CD4-positive, CD25-positive, alpha-beta regulatory T cell (primary cell): Measurements from ENCODE around the gene RASL11A. TPM values are rescaled to one million over a fixed set of nuclear protein-coding genes. Genes with fewer than 3 reads are reported as not detected.

ENCODE experiments used
- ATAC-seq, 2 donors: fragments of 150-1000 bp; cut with Tn5 transposase; one replicate each; pipeline ENCODE4 v1.10.0; 2021; ENCODE audit warnings: low read depth in 2 of 2, moderate number of reproducible peaks in 2 of 2, moderate library complexity in 1 of 2
- DNase-seq, 3 donors: peaks; one replicate each; pipeline versions ENCODE4 v3.0.0 to v3.0.0-alpha.2; 2012 to 2022; ENCODE audit warnings: mixed read lengths in 1 of 3
- H3K27ac ChIP-seq: one replicate; pipeline ENCODE4 v1.7.0; 2013; ENCODE audit warnings: mild to moderate bottlenecking, low read length; ENCODE audit not compliant: insufficient read depth, poor library complexity, severe bottlenecking
- H3K27me3 ChIP-seq: one replicate; pipeline ENCODE4 v1.7.0; 2013; ENCODE audit warnings: low read length; ENCODE audit not compliant: control insufficient read depth, insufficient read depth
- H3K36me3 ChIP-seq: one replicate; pipeline ENCODE4 v1.7.0; 2013; ENCODE audit warnings: mild to moderate bottlenecking, low read length, moderate library complexity; ENCODE audit not compliant: control insufficient read depth, insufficient read depth
- H3K4me1 ChIP-seq: 2 replicates; pipeline ENCODE4 v1.7.0; 2013; ENCODE audit warnings: mild to moderate bottlenecking, low read length; ENCODE audit not compliant: insufficient read depth, control insufficient read depth, poor library complexity, severe bottlenecking
- H3K4me3 ChIP-seq: one replicate; pipeline ENCODE4 v1.7.0; 2013; ENCODE audit warnings: low read depth, mild to moderate bottlenecking, low read length, moderate library complexity
- H3K9me3 ChIP-seq, 2 experiments: 1 replicate in 1 of 2; 2 replicates in 1 of 2; pipeline ENCODE4 v1.7.0; 2013; ENCODE audit warnings: low read length in 2 of 2, mild to moderate bottlenecking in 1 of 2, moderate library complexity in 1 of 2; ENCODE audit not compliant: control insufficient read depth in 2 of 2
- H3K27ac Mint-ChIP-seq, 3 donors: one replicate each; pipeline ENCODE4 v1.8.0; 2020 to 2022; ENCODE audit warnings: mild to moderate bottlenecking in 3 of 3, mixed read lengths in 3 of 3, moderate library complexity in 2 of 3
- H3K27me3 Mint-ChIP-seq: one replicate; pipeline ENCODE4 v1.8.0; 2022; ENCODE audit warnings: mild to moderate bottlenecking, mixed read lengths
- H3K36me3 Mint-ChIP-seq: one replicate; pipeline ENCODE4 v1.8.0; 2020; ENCODE audit warnings: mixed read lengths
- H3K4me1 Mint-ChIP-seq, 4 donors: one replicate each; pipeline ENCODE4 v1.8.0; 2020 to 2022; ENCODE audit warnings: mixed read lengths in 4 of 4, mild to moderate bottlenecking in 1 of 4
- H3K4me3 Mint-ChIP-seq, 4 donors: one replicate each; pipeline ENCODE4 v1.8.0; 2020 to 2022; ENCODE audit warnings: mild to moderate bottlenecking in 4 of 4, mixed read lengths in 4 of 4, moderate library complexity in 3 of 4
- H3K9me3 Mint-ChIP-seq, 7 donors: one replicate each; pipeline ENCODE4 v1.8.0; 2020 to 2022; ENCODE audit warnings: mixed read lengths in 7 of 7, mild to moderate bottlenecking in 3 of 7, moderate library complexity in 2 of 7
- polyA plus RNA-seq, 4 donors: library from polyadenylated mRNA; unstranded; fragments of 300-500 nt; fragmentation: Illumina TruSeq; gene quantifications; one replicate each; pipeline ENCODE4 v1.2.3, GENCODE V29; 2021
- total RNA-seq: library from RNA; stranded (reverse); gene quantifications from one replicate; pipeline ENCODE4 v1.2.3, GENCODE V29; 2022

RASL11A gene
- total and polyA plus RNA-seq, 5 donors from 2014 or later: 0.25 to 2.9 (median 0.55) TPM; not detected in 1

DNA sequence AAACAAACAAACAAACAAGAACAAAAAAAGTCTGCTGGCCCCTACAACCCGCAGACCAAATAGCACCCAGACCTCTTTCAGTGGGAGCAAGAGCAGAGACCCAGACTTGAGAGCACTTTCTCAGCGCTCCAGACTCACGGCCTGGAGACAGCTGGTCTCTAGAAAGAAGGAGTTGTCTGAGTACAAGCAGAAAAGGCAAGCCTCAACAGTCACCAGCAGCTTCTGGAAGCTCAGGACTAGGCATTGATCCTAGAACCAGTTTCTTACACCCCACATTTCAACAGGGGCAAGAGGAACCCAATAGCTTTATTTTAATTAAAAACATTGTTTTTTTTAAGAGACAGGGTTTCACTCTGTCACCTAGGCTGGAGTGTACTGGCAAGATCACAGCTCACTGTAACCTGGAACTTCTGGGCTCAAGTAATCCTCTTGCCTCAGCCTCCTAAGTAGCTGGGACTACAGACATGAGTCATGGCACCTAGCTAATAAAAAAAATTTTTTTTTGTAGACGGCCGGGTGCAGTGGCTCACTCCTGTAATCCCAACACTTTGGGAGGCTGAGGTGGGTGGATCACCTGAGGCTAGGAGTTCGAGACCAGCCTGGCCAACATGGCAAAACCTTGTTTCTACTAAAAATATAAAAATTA is 30.4 kb downstream of the RASL11A start:
- no peaks in the 10 kb centered on the region for H3K36me3 ChIP-seq
- H3K9me3 ChIP-seq: no peaks in the 10 kb centered on the region
- peaks cover 0 to 7% (median 1%) of the 10 kb centered on the region in 7 donors for H3K9me3 Mint-ChIP-seq
- ATAC-seq (no peak), DNase-seq (no peak)
- H3K27me3 Mint-ChIP-seq: peaks cover 18% of the 10 kb centered on the region
- H3K27ac ChIP-seq: no peak overlapping the region
- H3K27ac Mint-ChIP-seq: no peak overlapping the region
- H3K36me3 Mint-ChIP-seq: no peaks in the 10 kb centered on the region
- peaks cover 13% of the 10 kb centered on the region for H3K27me3 ChIP-seq
- H3K4me3 ChIP-seq: no peak overlapping the region
- no peaks in the 10 kb centered on the region for H3K4me1 ChIP-seq
- H3K4me1 Mint-ChIP-seq: peaks cover 6 to 10% (median 7%) of the 10 kb centered on the region in 4 donors
- H3K4me3 Mint-ChIP-seq: no peak overlapping the region

DNA sequence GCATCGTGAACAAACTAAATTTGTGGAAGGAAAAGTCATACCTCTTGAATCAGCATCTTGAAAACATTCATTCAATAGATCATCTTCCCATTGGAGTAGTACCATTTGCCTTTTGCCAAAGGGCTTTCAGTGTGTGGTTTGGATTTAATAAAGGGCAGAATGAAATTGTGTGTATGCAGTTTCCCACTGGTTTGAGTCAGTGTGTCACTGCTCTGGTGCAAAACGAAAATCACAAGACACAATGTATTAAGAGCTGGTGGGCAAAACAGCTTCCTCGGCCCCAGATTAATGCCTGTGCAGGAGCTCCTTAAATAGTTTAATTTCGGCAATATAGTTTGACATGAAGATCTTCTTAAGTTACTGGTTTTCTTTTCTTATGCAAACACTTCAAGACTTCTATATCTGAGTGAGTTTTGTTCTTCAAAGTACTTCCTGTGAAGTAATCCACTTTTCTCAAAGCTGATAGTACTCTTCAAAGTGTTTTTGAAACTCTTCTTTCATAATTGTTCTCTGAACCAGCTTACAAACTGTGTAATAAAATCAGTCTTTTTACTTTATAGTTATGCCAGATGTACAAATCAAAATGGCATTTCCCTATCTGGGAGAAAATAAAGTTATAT is 32.1 kb downstream of the RASL11A start:
- DNase-seq: peak in 2 of 3 donors; percentile 12 to 13

DNA sequence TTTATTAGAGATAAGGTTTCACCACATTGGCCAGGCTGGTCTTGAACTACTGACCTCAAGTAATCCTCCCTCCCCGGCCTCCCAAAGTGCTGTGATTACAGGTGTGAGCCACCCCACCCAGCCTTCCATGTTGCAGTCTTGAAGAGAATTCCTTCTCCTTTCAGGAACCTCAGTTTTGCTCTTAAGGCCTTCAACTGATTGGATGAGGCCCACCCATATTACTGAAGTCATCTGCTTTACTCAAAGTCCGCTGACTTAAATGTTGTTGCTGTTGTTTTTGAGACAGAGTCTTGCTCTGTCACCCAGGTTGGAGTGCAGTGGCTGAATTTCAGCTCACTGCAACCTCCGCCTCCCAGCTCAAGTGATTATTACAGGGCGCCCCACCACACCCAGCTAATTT is 33.5 kb downstream of the RASL11A start:
- ATAC-seq: no peak
- Histone ChIP-seq H3K27ac (no peak overlapping the region), H3K9me3 (no peaks in the 10 kb centered on the region), H3K4me1 (no peaks in the 10 kb centered on the region), H3K27me3 (peaks cover 11% of the 10 kb centered on the region), H3K4me3 (no peak overlapping the region), H3K36me3 (no peaks in the 10 kb centered on the region)
- Mint-ChIP-seq H3K36me3 (no peaks in the 10 kb centered on the region), H3K4me3 (no peak overlapping the region), H3K27me3 (peaks cover 12% of the 10 kb centered on the region), H3K4me1 (peaks cover 7 to 16% (median 11%) of the 10 kb centered on the region in 4 donors), H3K27ac (no peak overlapping the region), H3K9me3 (peaks cover 0 to 7% (median 0%) of the 10 kb centered on the region in 7 donors)
- DNase-seq: no peak

More for the DNA sequence above, 32.1 kb downstream of the RASL11A start:
- Histone ChIP-seq H3K36me3 (no peaks in the 10 kb centered on the region), H3K4me3 (no peak overlapping the region), H3K27ac (no peak overlapping the region), H3K27me3 (peaks cover 16% of the 10 kb centered on the region), H3K4me1 (no peaks in the 10 kb centered on the region), H3K9me3 (no peaks in the 10 kb centered on the region)
- ATAC-seq: no peak
- Mint-ChIP-seq H3K27ac (peak overlapping the region in 1 of 3 donors; percentile 12), H3K27me3 (peaks cover 17% of the 10 kb centered on the region), H3K4me1 (peaks cover 7 to 16% (median 11%) of the 10 kb centered on the region in 4 donors), H3K4me3 (no peak overlapping the region), H3K36me3 (no peaks in the 10 kb centered on the region), H3K9me3 (peaks cover 0 to 7% (median 0%) of the 10 kb centered on the region in 7 donors)

DNA sequence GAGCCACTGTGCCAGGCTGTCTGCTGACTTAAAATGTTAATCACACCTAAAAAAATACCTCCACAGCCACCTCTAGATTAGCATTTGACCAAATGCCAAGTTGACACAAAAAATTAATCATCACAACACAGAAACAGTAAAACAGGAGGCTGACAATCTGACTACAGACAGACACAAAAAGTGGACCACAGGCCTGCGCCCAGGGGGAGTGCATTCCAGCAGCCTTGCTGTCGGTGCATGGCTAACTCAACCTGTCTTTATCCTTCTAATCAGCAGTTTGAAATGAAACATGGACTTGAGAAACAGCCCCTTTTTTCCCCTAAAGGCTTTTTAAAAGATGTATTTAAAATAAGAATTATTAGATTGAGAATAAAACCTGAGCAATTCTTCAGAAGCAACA is 34.0 kb downstream of the RASL11A start:
- Mint-ChIP-seq H3K4me3 (no peak overlapping the region), H3K27ac (peak overlapping the region in 1 of 3 donors; percentile 56), H3K36me3 (no peaks in the 10 kb centered on the region), H3K27me3 (peaks cover 9% of the 10 kb centered on the region), H3K4me1 (peaks cover 7 to 19% (median 11%) of the 10 kb centered on the region in 4 donors), H3K9me3 (peaks cover 0 to 7% (median 0%) of the 10 kb centered on the region in 7 donors)
- H3K27me3 ChIP-seq: peaks cover 10% of the 10 kb centered on the region
- H3K4me1 ChIP-seq: no peaks in the 10 kb centered on the region
- no peak for ATAC-seq
- no peak for DNase-seq
- H3K4me3 ChIP-seq: no peak overlapping the region
- no peak overlapping the region for H3K27ac ChIP-seq
- H3K9me3 ChIP-seq: no peaks in the 10 kb centered on the region
- no peaks in the 10 kb centered on the region for H3K36me3 ChIP-seq

DNA sequence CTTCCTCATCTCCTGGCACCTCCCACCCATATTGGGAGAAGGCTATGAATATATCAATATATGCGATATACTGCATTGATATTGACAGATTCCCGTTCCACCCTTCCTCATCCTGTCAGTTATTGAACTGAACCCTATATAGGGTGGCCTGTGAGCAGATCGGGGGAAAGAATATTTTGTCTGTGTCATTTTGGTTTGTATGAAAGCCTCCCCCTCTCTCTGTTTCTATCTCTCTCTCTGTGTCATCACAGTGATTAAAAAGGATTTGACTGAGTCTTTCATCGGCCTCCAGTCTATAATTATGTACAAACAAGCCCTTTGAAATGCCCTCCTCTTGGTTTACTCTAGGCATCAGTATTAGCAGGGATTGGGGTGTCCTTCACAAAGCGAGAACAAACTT is 35.7 kb downstream of the RASL11A start:
- no peaks in the 10 kb centered on the region for H3K4me1 ChIP-seq
- peaks cover 7% of the 10 kb centered on the region for H3K27me3 ChIP-seq
- no peak for ATAC-seq
- Mint-ChIP-seq H3K9me3 (peaks cover 0 to 7% (median 0%) of the 10 kb centered on the region in 7 donors), H3K36me3 (peaks cover 3% of the 10 kb centered on the region), H3K4me3 (no peak overlapping the region), H3K27ac (no peak overlapping the region), H3K27me3 (peaks cover 10% of the 10 kb centered on the region), H3K4me1 (peaks cover 7 to 19% (median 11%) of the 10 kb centered on the region in 4 donors)
- no peak overlapping the region for H3K27ac ChIP-seq
- no peak overlapping the region for H3K4me3 ChIP-seq
- no peaks in the 10 kb centered on the region for H3K9me3 ChIP-seq
- no peaks in the 10 kb centered on the region for H3K36me3 ChIP-seq
- DNase-seq: no peak

DNA sequence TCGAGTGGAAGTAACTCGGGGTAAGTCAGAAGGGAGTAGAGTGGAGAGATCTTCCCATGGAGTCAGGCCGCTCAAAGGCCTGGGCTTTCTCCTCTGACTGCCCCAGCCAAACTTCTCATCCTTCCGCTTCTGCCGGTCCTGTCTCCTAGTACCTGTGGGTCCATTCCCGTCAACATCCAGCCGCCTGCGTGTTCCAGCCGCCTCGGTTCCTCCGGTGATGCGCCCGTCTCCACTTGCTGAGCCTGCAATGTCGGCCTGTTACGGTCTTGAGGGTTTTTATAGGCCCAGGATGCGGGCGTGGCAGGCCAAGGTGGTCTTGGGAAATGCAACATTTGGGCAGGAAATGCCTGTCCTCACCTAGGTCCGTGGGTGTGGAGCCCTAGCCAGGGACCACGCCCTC is 38.3 kb downstream of the RASL11A start:
- Mint-ChIP-seq H3K9me3 (no peaks in the 10 kb centered on the region), H3K27ac (no peak overlapping the region), H3K4me3 (no peak overlapping the region)

DNA sequence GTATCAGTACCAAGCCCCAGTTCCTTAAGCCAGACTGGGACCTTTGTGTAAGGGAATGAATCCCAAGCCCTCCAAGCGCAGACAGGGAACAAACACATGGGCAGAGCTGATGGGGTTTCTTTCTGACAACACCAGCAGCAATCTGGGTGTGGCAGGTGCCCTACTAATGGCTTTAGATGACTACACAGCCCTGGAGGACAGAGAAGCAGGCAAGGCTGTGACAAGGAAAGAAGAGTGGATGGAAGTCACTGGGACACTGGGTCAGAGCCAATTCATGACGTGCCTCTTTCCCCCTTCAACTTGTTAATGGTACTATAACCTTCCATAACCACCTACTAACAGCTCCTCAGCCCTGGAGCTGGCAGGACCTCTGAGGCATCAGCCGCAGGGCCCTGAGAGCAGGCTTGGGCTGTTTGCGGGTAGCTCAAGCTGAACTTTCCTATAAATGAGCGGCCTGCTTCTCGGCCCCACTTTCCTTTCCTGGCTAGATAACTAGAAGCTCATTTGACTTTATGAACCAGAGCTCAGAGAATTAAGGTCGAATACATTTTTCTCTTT is 38.9 kb downstream of the RASL11A start:
- no peak for ATAC-seq
- Mint-ChIP-seq H3K4me1 (peaks cover 0 to 9% (median 6%) of the 10 kb centered on the region in 4 donors), H3K9me3 (no peaks in the 10 kb centered on the region), H3K36me3 (peaks cover 3% of the 10 kb centered on the region), H3K27ac (no peak overlapping the region), H3K27me3 (peaks cover 17% of the 10 kb centered on the region), H3K4me3 (no peak overlapping the region)
- no peaks in the 10 kb centered on the region for H3K9me3 ChIP-seq
- no peak for DNase-seq
- no peaks in the 10 kb centered on the region for H3K4me1 ChIP-seq
- no peak overlapping the region for H3K4me3 ChIP-seq
- no peaks in the 10 kb centered on the region for H3K36me3 ChIP-seq
- H3K27ac ChIP-seq: no peak overlapping the region
- peaks cover 2% of the 10 kb centered on the region for H3K27me3 ChIP-seq

More for the DNA sequence above, 38.3 kb downstream of the RASL11A start:
- no peaks in the 10 kb centered on the region for H3K36me3 ChIP-seq
- H3K4me3 ChIP-seq: no peak overlapping the region
- no peaks in the 10 kb centered on the region for H3K9me3 ChIP-seq
- Mint-ChIP-seq H3K4me1 (peaks cover 0 to 9% (median 6%) of the 10 kb centered on the region in 4 donors), H3K27me3 (peaks cover 17% of the 10 kb centered on the region), H3K36me3 (peaks cover 3% of the 10 kb centered on the region)
- H3K27me3 ChIP-seq: peaks cover 2% of the 10 kb centered on the region
- H3K4me1 ChIP-seq: no peaks in the 10 kb centered on the region
- no peak overlapping the region for H3K27ac ChIP-seq
- ATAC-seq (no peak), DNase-seq (no peak)
